GM12873 (cell line): ENCODE data around the gene PLGRKT.
A peak's percentile ranks its signal among the peaks of the same experiment; 100 is the strongest.

Experiments used
- CTCF ChIP-seq: IDR thresholded peaks from 2 replicates; pipeline ENCODE4 v1.5.1; 2012; ENCODE audit warnings: low read depth, mild to moderate bottlenecking, moderate library complexity, low read length, control low read depth; ENCODE audit not compliant: insufficient read depth; ENCODE audit errors: missing control alignments

PLGRKT gene

GRCh38 chr9:5437254-5438216 is at the start of gene PLGRKT:
Gene PLGRKT (minus strand): TSS chr9:5437925. CDS start chr9:5431977, 5,948 bp downstream.
- TF ChIP-seq CTCF, result peak; percentile 18

- TF ChIP-seq CTCF, result no peak
These were observed 49.3 kb upstream of the PLGRKT start for GRCh38 chr9:5486988-5487387.

DNA sequence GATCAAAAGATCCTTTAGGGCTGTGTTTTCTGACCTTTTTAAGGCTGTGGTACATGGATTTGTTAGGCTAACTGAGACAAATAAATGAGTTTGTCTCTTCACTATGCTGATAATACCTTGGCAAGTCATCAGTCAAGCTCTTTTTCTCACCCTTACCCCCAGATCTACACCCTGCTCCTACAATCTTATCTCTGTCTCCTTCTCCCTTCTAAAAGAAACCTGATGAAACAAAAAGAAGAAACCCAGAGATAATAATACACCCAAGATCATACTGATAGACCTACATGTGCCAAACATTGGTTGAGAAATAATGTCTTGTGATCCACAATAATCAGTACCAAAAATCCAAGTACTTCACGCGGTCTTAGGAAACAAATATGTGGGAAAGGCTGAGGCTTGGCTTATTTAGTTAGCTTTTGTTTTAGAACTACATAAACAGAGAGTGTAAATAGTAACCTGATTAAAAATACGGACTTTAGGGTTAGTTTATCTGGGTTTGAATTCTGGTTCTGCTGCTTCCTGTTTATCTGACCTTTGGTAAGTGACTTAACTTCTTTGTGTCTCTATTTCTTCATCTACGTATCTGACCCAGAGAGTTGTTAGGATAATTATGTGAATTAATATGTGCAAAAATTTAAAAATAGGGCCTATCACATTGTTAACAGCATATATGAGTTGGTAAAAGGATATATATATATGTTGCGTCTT is 47.8 kb upstream of the PLGRKT start:
- no peak for TF ChIP-seq CTCF

DNA sequence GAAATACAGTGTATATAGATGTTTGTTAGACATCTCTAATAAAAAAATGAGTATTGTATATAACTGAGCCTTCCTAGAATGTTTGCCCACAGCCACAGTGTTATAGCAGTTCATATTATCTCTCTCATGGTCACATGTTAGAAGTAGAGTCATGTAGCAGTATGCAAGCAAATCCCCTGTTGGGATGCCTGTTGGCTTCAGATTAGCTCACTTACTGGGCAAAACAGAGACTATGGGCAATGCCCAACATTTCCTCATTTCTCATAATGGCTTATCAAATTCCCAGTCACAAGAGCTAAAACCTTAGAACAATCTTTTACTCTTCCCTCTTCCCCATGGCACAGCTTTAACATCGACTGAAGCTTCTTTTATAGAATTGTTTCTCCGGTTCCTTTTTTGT is 45.6 kb upstream of the PLGRKT start:
- no peak for TF ChIP-seq CTCF

DNA sequence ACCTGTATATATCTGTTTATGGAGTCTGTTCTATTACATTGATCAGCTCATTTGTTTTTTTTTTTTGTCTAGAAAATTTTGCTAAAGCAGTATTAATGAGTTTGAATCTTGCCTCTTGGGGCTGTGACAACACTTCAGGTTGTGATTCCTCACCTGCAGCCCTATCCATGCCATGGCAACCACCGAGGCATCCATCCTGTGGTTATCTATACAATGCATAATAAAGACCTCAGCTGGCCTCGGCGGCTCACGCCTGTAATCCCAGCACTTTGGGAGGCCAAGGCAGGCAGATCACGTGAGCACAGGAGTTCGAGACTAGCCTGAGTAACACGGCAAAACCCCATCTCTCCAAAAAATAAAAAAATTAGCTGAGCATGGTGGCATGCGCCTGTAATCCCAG is 44.5 kb upstream of the PLGRKT start:
- no peak for TF ChIP-seq CTCF

- no peak for TF ChIP-seq CTCF
These were observed 43.8 kb upstream of the PLGRKT start for GRCh38 chr9:5481322-5482040.

GRCh38 chr9:5480919-5481318 is 43.2 kb upstream of the PLGRKT start:
- no peak for TF ChIP-seq CTCF
